Uterus (tissue), 2 donors: Measurements from ENCODE around the gene PTGER2.

ENCODE experiments used
- CTCF ChIP-seq, 4 experiments: fragments of 200-600 bp in 2 of 4; fragments of 450-650 bp in 2 of 4; sonication (generic) in 2 of 4; IDR thresholded peaks; one replicate each; pipeline ENCODE4 v1.5.1; 2016 to 2019; ENCODE audit warnings: antibody characterized with exemption in 4 of 4, mild to moderate bottlenecking in 2 of 4, moderate library complexity in 1 of 4
- POLR2A ChIP-seq, 2 donors: fragments of 450-650 bp; IDR thresholded peaks; one replicate each; pipeline ENCODE4 v1.6.1; 2016; ENCODE audit warnings: antibody characterized with exemption in 2 of 2, mild to moderate bottlenecking in 1 of 2, moderate library complexity in 1 of 2

GRCh38 chr14:52327374-52328226 lies 13.5 kb downstream of the PTGER2 start:
- TF ChIP-seq POLR2A (IDR thresholded peaks at IDR 0.05) (no peak), CTCF (IDR thresholded peaks at IDR 0.05) (no peak)
